GM15510 (cell line): ENCODE results near the gene BTBD19.
A peak's percentile ranks its signal among the peaks of the same experiment; 100 is the strongest.

Source experiments
- POLR2A ChIP-seq: IDR thresholded peaks from 3 replicates; pipeline ENCODE4 v1.6.1; 2011; ENCODE audit warnings: borderline replicate concordance; ENCODE audit not compliant: insufficient read length; ENCODE audit errors: extremely low read depth

The BTBD19 gene

DNA sequence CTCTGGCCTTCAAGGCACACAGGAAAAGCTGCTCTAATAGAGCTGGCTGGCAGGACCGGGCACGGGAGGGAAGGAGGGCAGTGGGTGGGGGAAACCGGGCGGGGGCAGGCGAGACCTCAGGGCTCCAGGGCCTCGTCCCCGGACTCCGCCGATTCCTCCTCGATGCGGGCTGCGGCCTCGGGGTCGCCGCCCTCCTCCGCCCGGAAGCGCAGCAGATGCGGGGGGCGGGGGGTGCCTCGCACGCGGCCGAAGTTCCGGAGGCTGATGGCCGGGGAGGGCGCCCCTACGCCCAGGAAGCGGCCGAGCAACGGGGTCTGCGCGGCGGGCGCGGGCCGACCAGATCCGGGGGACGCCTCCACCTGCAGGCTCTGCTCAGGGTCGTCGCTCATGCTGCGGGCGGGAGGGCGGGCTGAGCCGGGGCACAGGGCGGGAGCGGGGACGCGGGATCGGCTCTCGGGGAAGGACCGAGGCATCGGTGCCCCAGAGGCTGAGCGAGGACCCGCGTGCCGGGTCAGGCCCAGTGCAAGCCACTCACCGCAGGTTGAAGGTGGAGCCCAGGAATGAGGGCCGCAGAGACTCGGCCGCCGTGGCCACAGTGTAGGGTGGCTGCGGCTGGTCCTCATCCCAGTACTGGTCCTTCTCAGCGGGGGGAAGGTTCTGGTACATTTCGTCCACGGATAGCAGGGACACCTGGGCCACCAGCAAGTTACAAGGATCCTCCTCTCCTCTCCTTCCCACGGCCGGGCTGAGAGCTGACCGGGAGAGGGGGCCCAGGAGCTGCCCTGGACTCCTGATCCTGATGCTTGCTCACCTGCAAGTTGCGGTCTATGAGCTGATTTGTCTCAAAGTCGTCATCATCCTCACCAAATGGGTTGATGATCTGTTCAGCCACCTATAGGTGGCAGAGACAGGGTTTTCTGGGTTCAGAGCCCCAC is 24.0 kb upstream of the BTBD19 start:
- peak; percentile 46 for TF ChIP-seq POLR2A

DNA sequence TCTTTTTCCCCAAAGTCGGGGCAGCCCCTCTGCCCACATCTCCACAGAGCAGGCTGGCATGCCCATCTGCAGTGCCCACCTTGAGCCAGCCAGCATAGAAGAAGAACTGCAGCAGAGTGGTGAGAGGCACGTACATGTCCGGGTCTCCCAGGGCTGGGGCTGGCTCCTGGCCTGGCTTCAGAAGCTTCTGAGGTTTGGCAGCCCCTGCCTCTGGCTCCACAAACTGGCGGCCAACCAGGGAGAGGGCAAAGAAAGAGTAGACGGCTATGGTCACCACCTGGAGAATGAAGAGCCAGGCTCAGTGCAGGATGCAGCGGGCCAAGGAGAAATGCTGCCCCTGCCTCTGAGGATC is 23.3 kb upstream of the BTBD19 start:
- TF ChIP-seq POLR2A: no peak

- no peak for TF ChIP-seq POLR2A
Observed at GRCh38 chr1:44785501-44786137, 22.7 kb upstream of the BTBD19 start.

DNA sequence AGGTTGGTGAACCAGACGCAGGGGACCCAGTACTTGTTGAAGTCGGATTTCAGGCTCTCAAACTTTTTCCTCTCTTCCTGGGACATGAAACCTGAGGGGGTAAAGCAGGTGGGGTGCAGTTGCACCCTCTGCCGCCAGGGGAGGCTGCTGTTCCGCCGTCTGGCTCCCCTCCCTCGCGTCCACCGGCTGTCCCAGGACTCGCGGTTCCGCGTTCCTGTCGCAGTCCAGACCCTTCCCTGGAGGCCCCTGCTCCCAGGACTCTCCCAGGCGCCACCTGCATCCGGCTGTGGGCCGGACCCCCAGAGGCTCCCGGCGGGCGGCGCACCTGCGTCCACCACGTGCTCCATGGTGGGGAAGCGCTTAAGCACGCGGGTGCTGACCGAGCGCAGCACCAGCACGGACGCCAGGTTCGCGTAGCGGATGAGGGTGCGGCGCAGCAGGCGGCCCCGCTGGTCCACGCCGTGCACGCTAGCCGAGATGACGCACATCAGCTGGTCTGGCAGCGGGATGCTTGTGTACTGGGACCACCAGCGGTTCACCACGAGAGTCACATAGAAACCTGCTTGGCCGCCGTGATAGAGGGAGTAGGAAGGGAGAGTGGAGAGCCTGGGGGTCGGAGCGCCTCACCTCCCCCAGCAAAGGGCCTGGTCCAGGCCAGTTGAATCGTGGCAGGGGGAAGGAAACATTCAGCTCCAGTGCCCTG is 22.0 kb upstream of the BTBD19 start:
- peak; percentile 29 for TF ChIP-seq POLR2A

- no peak for TF ChIP-seq POLR2A
Observed at GRCh38 chr1:44786841-44787426, 21.4 kb upstream of the BTBD19 start.

GRCh38 chr1:44787506-44787905 is 20.8 kb upstream of the BTBD19 start:
- no peak for TF ChIP-seq POLR2A

- no peak for TF ChIP-seq POLR2A
Observed at GRCh38 chr1:44788120-44788860, 20.0 kb upstream of the BTBD19 start, which contains the start of gene BEST4. Gene BEST4, minus strand, starts transcription at chr1:44788170. Its CDS starts 465 bp downstream, at chr1:44787705.

DNA sequence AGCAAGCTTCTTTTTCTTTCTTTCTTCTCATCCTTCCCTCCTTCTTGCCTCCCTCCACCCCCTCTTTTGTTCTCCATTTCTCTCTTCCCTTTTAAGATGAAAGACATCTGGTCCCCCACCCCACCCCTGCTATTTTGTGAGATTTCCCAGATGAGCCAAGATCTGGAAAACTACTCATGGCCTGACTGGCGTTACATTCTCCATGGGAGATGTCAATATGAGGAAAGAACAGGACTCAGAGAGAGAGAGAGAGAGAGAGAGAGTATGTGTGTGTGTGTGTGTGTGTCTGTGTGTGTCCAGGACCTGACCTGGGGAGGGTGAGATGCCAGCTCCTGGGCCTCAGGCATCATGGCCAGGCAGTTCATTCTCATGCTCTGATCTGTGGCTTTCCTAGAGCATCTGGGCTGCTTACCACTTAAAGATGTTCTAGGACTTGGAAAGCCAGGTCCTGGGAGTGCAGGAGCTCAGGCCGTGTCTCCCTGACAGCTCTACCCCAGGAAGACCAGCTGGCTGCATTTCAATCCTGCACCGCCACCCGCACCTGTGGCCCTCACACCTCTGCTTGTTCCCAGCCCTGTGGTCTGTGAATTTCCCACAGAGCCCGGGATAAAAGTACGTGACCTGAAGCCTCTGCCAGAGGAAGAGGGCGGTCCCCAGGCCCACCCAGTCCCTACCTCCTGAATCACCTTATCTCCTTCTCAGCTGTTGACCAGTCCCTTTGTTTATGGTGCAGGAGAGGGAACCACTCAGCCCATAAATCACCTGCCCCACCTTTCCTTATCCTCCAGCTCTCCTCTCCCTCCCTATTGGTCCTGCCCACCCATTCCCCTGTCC is 17.1 kb upstream of the BTBD19 start:
- no peak for TF ChIP-seq POLR2A

GRCh38 chr1:44792736-44793502 is 15.4 kb upstream of the BTBD19 start:
- TF ChIP-seq POLR2A: no peak

GRCh38 chr1:44798481-44799365 is 9.6 kb upstream of the BTBD19 start:
- no peak for TF ChIP-seq POLR2A

GRCh38 chr1:44799770-44800584 is 8.3 kb upstream of the BTBD19 start, which contains the start of gene PLK3:
Gene PLK3, plus strand, starts transcription at chr1:44800377. Its CDS starts 87 bp downstream, at chr1:44800464.
- peak; percentile 97 for TF ChIP-seq POLR2A
